A549 (cell line): ENCODE data around the gene ANKRD9. TPM values are rescaled to one million over a fixed set of nuclear protein-coding genes. Genes with fewer than 3 reads are reported as not detected.

Experiments
- ATAC-seq, 2 experiments: fragments of 200-7000 bp in 1 of 2; fragments of >200 bp in 1 of 2; cut with Nextera tagmentation in 1 of 2; cut with Tn5 transposase in 1 of 2; 3 replicates each; pipeline versions ENCODE4 v1.8.0 to v1.9.1; 2018 to 2020; ENCODE audit warnings: mild to moderate bottlenecking in 1 of 2, moderate library complexity in 1 of 2
- CTCF ChIA-PET: fragments of 300-600 bp; sonication (Branson Sonifier 250); formaldehyde crosslinking; extraction: SDS; loops from one replicate; lab custom pipeline; 2021; ENCODE audit warnings: antibody characterized with exemption, inconsistent platforms; lab: Yijun Ruan, JAX
- POLR2A ChIA-PET: fragments of 350-600 bp; formaldehyde crosslinking; extraction: SDS; loops from one replicate; lab custom pipeline; 2021; ENCODE audit warnings: antibody characterized with exemption, inconsistent platforms; lab: Yijun Ruan, JAX
- DNase-seq, 2 experiments: peaks; one replicate each; pipeline versions ENCODE4 v3.0.0 to v3.0.0-alpha.2; 2011 to 2016; ENCODE audit warnings: low read depth in 1 of 2, low spot score in 1 of 2
- FAIRE-seq: peaks from 2 replicates; lab custom pipeline; 2011; peaks lifted over from hg19 to GRCh38; lab: Jason Lieb, UNC
- H3K27ac ChIP-seq, 2 experiments: fragments of >200 bp; sonication (Bioruptor Twin); formaldehyde crosslinking; 3 replicates each; pipeline ENCODE4 v1.5.1; 2016 to 2017
- H3K4me1 ChIP-seq: fragments of >200 bp; sonication (Bioruptor Twin); formaldehyde crosslinking; 3 replicates; pipeline ENCODE4 v1.6.1; 2016
- H3K4me2 ChIP-seq: fragments of >200 bp; sonication (Bioruptor Twin); formaldehyde crosslinking; 3 replicates; pipeline ENCODE4 v1.6.1; 2016
- H3K4me3 ChIP-seq: fragments of >200 bp; sonication (Bioruptor Twin); formaldehyde crosslinking; 3 replicates; pipeline ENCODE4 v1.5.1; 2016
- H3K9me3 ChIP-seq: fragments of >200 bp; sonication (Bioruptor Twin); formaldehyde crosslinking; 3 replicates; pipeline ENCODE4 v1.6.1; 2016
- BHLHE40 ChIP-seq: IDR thresholded peaks from 2 replicates; pipeline ENCODE4 v1.6.1; 2012; ENCODE audit warnings: low read depth, low read length, inconsistent platforms
- CBX2 ChIP-seq: fragments of 200-600 bp; sonication (generic); IDR thresholded peaks from 2 replicates; pipeline ENCODE4 v1.6.1; 2016; ENCODE audit warnings: low read depth, mild to moderate bottlenecking, borderline replicate concordance
- CEBPB ChIP-seq, 2 experiments: fragments of >200 bp in 1 of 2; sonication (Bioruptor Twin) in 1 of 2; formaldehyde crosslinking in 1 of 2; IDR thresholded peaks; 2 replicates each; pipeline ENCODE4 v1.6.1; 2012 to 2016
- EHF ChIP-seq: fragments of 250-450 bp; sonication (Bioruptor Pico); IDR thresholded peaks from 2 replicates; pipeline ENCODE4 v1.5.0; 2020; ENCODE audit warnings: mild to moderate bottlenecking
- EHMT2 ChIP-seq: fragments of 200-600 bp; sonication (generic); IDR thresholded peaks from 2 replicates; pipeline ENCODE4 v1.6.1; 2016; ENCODE audit warnings: antibody characterized with exemption, low read depth, mild to moderate bottlenecking, moderate library complexity
- FOSB ChIP-seq: fragments of 250-450 bp; sonication (Bioruptor Pico); IDR thresholded peaks from 2 replicates; pipeline ENCODE4 v1.5.0; 2020; ENCODE audit warnings: mild to moderate bottlenecking, moderate library complexity
- FOSL2 ChIP-seq, 2 experiments: fragments of 450-650 bp in 1 of 2; fragments of >200 bp in 1 of 2; sonication (Bioruptor Twin) in 1 of 2; formaldehyde crosslinking; IDR thresholded peaks; 2 replicates each; pipeline versions ENCODE4 v1.5.0 to v1.6.1; 2016 to 2020; ENCODE audit warnings: mild to moderate bottlenecking in 1 of 2, moderate library complexity in 1 of 2
- HDAC2 ChIP-seq: fragments of 200-600 bp; sonication (generic); IDR thresholded peaks from 2 replicates; pipeline ENCODE4 v1.6.1; 2016
- HEYL ChIP-seq: fragments of 250-450 bp; sonication (Bioruptor Pico); IDR thresholded peaks from 2 replicates; pipeline ENCODE4 v1.8.0; 2021; ENCODE audit warnings: mild to moderate bottlenecking, moderate library complexity
- HOXA7 ChIP-seq: fragments of 250-450 bp; sonication (Bioruptor Pico); IDR thresholded peaks from 2 replicates; pipeline ENCODE4 v1.5.0; 2020; ENCODE audit warnings: mild to moderate bottlenecking, moderate library complexity
- HOXB13 ChIP-seq: fragments of 250-450 bp; sonication (Bioruptor Pico); IDR thresholded peaks from 2 replicates; pipeline ENCODE4 v1.5.0; 2020; ENCODE audit warnings: low read depth, mild to moderate bottlenecking, moderate library complexity
- JUN ChIP-seq, 2 experiments: fragments of >200 bp; sonication (Bioruptor Twin); formaldehyde crosslinking; IDR thresholded peaks; 2 replicates in 1 of 2; 3 replicates in 1 of 2; pipeline ENCODE4 v1.6.1; 2016 to 2017
- KDM1A ChIP-seq: fragments of 200-600 bp; sonication (generic); IDR thresholded peaks from 2 replicates; pipeline ENCODE4 v1.6.1; 2016; ENCODE audit warnings: low read depth, mild to moderate bottlenecking
- KDM5A ChIP-seq: fragments of 200-600 bp; sonication (generic); IDR thresholded peaks from 2 replicates; pipeline ENCODE4 v1.6.1; 2016; ENCODE audit warnings: antibody characterized with exemption, mild to moderate bottlenecking
- MAFK ChIP-seq: fragments of 450-650 bp; IDR thresholded peaks from 2 replicates; pipeline ENCODE4 v1.6.1; 2014; ENCODE audit not compliant: partially characterized antibody
- MYC ChIP-seq: IDR thresholded peaks from 2 replicates; pipeline ENCODE4 v1.6.1; 2012; ENCODE audit warnings: mild to moderate bottlenecking, inconsistent platforms, low read length, improper control_type of control experiment, borderline replicate concordance
- NR3C1 ChIP-seq: fragments of >200 bp; sonication (Bioruptor Twin); formaldehyde crosslinking; IDR thresholded peaks from 3 replicates; pipeline ENCODE4 v1.6.1; 2017
- PHF8 ChIP-seq: fragments of 200-600 bp; sonication (generic); IDR thresholded peaks from 2 replicates; pipeline ENCODE4 v1.6.1; 2016; ENCODE audit warnings: low read depth, mild to moderate bottlenecking, antibody characterized with exemption, moderate library complexity, borderline replicate concordance
- RAD21 ChIP-seq, 2 experiments: fragments of >200 bp in 1 of 2; sonication (Bioruptor Twin) in 1 of 2; formaldehyde crosslinking in 1 of 2; IDR thresholded peaks in 1 of 2; conservative IDR thresholded peaks in 1 of 2; 2 replicates in 1 of 2; 3 replicates in 1 of 2; pipeline ENCODE4 v1.6.1; 2012 to 2018; ENCODE audit warnings: inconsistent platforms in 1 of 2
- SMC3 ChIP-seq: fragments of >200 bp; sonication (Bioruptor Twin); formaldehyde crosslinking; IDR thresholded peaks from 3 replicates; pipeline ENCODE4 v1.6.1; 2018; ENCODE audit warnings: inconsistent platforms
- ZFP36 ChIP-seq: fragments of 450-650 bp; IDR thresholded peaks from 2 replicates; pipeline ENCODE4 v1.6.1; 2014; ENCODE audit warnings: borderline replicate concordance; ENCODE audit not compliant: partially characterized antibody
- ZNF302 ChIP-seq: fragments of 250-450 bp; sonication (Bioruptor Pico); IDR thresholded peaks from 2 replicates; pipeline ENCODE4 v1.9.0; 2021; ENCODE audit warnings: inconsistent platforms, mild to moderate bottlenecking, moderate library complexity
- ZSCAN20 ChIP-seq: fragments of 250-450 bp; sonication (Bioruptor Pico); IDR thresholded peaks from 2 replicates; pipeline ENCODE4 v1.8.0; 2022; ENCODE audit warnings: mild to moderate bottlenecking, moderate library complexity
- WGBS: methylation state at CpG from one replicate; pipeline ENCODE4 v1.1.6; 2017; ENCODE audit errors: missing lambda C conversion rate; 5-methylcytosine and 5-hydroxymethylcytosine counted together
- polyA plus RNA-seq, 4 experiments: library from polyadenylated mRNA; depleted of rRNA in 3 of 4; stranded (reverse); fragments of >200 nt; fragmentation: RNase III in 1 of 4; extraction: RNeasy Plus Mini Kit Qiagen cat#74134 plus additional on column Dnase treatment in 1 of 4; gene quantifications; 2 replicates in 3 of 4; 3 replicates in 1 of 4; pipeline ENCODE4 v1.2.3, GENCODE V29; 2011 to 2017
- TF ChIP-seq, protein P1 (sequence below): fragments of >200 bp; sonication (Bioruptor Twin); formaldehyde crosslinking; IDR thresholded peaks from 3 replicates; pipeline ENCODE4 v1.5.1; 2016
- TF ChIP-seq, protein P2 (sequence below): fragments of 200-600 bp; sonication (generic); IDR thresholded peaks from 2 replicates; pipeline ENCODE4 v1.6.1; 2016; ENCODE audit warnings: antibody characterized with exemption, mild to moderate bottlenecking, moderate library complexity

The ANKRD9 gene
- polyA plus RNA-seq, 2 of the 4 experiments (the other 2 are of a cell fraction): 6.3 to 11.8 TPM

GRCh38 chr14:102498678-102499265, 10.8 kb downstream of the ANKRD9 start:
- H3K4me1 ChIP-seq: no peaks in the 10 kb centered on the region
- 0 out of 6 replicates have a peak, but pooled peaks of 1 of the 2 experiments have one; percentile 6 for ATAC-seq
- TF ChIP-seq EHF (CRISPR knock-in tag) (no peak), ZFP36 (no peak), EHMT2 (no peak), HOXB13 (no peak), ZNF302 (CRISPR knock-in tag) (no peak), KDM1A (no peak), FOSL2 (IDR thresholded peaks at IDR 0.05) (no peak), FOSL2 (CRISPR knock-in tag; IDR thresholded peaks at IDR 0.05) (no peak), CBX2 (no peak), CEBPB (IDR thresholded peaks at IDR 0.05) (no peak), JUN (IDR thresholded peaks at IDR 0.05) (no peak), NR3C1 (no peak), SMC3 (no peak), ZSCAN20 (CRISPR knock-in tag) (no peak), RAD21 (conservative IDR thresholded peaks at IDR 0.05 in 1 of 2, IDR thresholded peaks at IDR 0.05 in 1 of 2) (no peak)
- TF ChIP-seq, all 56 proteins: peak for 0
- DNase-seq (no peak), FAIRE-seq (no peak)
- ChIA-PET CTCF (interaction anchor here (1.1 to 7.8 kb wide), 7 partner anchors 10 to 96 kb away, joined by 3 to 52 read pairs (median 6); no protein-coding TSS in a partner anchor), POLR2A (no interaction called here)
- 94% methylated on average over 21 of the region's 21 CpGs for WGBS
- Histone ChIP-seq H3K4me2 (no peak overlapping the region), H3K9me3 (no peaks in the 10 kb centered on the region), H3K27ac (no peak overlapping the region), H3K4me3 (no peak overlapping the region)

DNA sequence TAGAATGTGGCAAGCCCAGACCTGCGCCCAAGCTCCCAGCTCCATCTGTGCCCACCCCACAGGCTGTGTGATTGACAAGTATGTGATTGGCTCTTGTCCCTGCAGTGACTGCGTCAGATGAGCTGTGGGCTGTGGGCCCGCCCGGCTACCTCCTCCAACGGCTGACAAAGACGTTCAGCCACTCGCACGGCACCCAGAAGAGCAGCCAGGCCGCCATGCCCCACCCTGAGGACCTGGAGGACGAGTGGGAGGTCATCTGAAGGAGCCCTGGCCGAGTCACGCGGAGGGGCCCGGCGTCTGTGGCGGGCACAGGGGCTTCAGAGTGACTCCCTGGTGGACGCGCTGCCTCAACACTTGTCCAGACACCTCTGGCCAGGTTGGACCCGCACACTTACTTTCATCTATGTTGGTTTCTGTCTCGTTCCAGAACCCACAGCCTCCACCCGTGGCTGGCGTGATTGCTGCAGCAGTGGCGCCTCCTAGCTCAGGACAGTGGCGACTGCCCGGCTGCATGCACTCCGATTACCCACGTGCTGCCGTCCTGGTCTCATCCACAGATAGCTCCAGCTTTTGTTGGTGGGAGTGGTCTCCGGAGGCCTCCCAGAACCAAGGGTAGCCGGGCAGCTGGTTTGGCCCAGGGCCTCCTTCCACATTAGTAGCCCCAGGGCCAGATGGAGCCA, 11.4 kb downstream of the ANKRD9 start:
- Histone ChIP-seq H3K4me2 (no peak overlapping the region), H3K4me1 (no peaks in the 10 kb centered on the region), H3K27ac (no peak overlapping the region), H3K4me3 (no peak overlapping the region), H3K9me3 (no peaks in the 10 kb centered on the region)
- ATAC-seq (peak in 1 of 2 experiments; percentile 70; a peak in 3 of 6 replicates), DNase-seq (peak in 1 of 2 experiments; percentile 32), FAIRE-seq (no peak)
- CTCF ChIA-PET: interaction anchor here (1.1 to 7.8 kb wide), 4 partner anchors 13 to 96 kb away, joined by 3 to 52 read pairs (median 4); no protein-coding TSS in a partner anchor
- POLR2A ChIA-PET: no interaction called here
- TF ChIP-seq, protein P1, sequence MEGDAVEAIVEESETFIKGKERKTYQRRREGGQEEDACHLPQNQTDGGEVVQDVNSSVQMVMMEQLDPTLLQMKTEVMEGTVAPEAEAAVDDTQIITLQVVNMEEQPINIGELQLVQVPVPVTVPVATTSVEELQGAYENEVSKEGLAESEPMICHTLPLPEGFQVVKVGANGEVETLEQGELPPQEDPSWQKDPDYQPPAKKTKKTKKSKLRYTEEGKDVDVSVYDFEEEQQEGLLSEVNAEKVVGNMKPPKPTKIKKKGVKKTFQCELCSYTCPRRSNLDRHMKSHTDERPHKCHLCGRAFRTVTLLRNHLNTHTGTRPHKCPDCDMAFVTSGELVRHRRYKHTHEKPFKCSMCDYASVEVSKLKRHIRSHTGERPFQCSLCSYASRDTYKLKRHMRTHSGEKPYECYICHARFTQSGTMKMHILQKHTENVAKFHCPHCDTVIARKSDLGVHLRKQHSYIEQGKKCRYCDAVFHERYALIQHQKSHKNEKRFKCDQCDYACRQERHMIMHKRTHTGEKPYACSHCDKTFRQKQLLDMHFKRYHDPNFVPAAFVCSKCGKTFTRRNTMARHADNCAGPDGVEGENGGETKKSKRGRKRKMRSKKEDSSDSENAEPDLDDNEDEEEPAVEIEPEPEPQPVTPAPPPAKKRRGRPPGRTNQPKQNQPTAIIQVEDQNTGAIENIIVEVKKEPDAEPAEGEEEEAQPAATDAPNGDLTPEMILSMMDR: peak; percentile 21; the same call in 1 of the 3 replicates
- peak; percentile 19 to 54; a peak in 2 of 5 replicates for TF ChIP-seq RAD21 (conservative IDR thresholded peaks at IDR 0.05 in 1 of 2, IDR thresholded peaks at IDR 0.05 in 1 of 2)
- TF ChIP-seq BHLHE40: no peak
- 87% methylated on average over 30 of the region's 30 CpGs for WGBS

- ATAC-seq (no peak), FAIRE-seq (no peak), DNase-seq (no peak)
- no peak overlapping the region for H3K27ac ChIP-seq
- H3K4me2 ChIP-seq: no peak overlapping the region
- no peak overlapping the region for H3K4me3 ChIP-seq
- H3K9me3 ChIP-seq: no peaks in the 10 kb centered on the region
- no peaks in the 10 kb centered on the region for H3K4me1 ChIP-seq
- whole genome bisulfite sequencing: 91% methylated on average over 24 of the region's 42 CpGs
- ChIA-PET POLR2A (no interaction called here), CTCF (interaction anchor here (1.3 to 7.8 kb wide), 3 partner anchors 14 to 97 kb away, joined by 3 to 52 read pairs (median 6); no protein-coding TSS in a partner anchor)
- no peak for TF ChIP-seq HOXB13
- no peak for TF ChIP-seq PHF8
- TF ChIP-seq RAD21 (conservative IDR thresholded peaks at IDR 0.05 in 1 of 2, IDR thresholded peaks at IDR 0.05 in 1 of 2): no peak
- TF ChIP-seq NR3C1: no peak
- TF ChIP-seq, protein P2, sequence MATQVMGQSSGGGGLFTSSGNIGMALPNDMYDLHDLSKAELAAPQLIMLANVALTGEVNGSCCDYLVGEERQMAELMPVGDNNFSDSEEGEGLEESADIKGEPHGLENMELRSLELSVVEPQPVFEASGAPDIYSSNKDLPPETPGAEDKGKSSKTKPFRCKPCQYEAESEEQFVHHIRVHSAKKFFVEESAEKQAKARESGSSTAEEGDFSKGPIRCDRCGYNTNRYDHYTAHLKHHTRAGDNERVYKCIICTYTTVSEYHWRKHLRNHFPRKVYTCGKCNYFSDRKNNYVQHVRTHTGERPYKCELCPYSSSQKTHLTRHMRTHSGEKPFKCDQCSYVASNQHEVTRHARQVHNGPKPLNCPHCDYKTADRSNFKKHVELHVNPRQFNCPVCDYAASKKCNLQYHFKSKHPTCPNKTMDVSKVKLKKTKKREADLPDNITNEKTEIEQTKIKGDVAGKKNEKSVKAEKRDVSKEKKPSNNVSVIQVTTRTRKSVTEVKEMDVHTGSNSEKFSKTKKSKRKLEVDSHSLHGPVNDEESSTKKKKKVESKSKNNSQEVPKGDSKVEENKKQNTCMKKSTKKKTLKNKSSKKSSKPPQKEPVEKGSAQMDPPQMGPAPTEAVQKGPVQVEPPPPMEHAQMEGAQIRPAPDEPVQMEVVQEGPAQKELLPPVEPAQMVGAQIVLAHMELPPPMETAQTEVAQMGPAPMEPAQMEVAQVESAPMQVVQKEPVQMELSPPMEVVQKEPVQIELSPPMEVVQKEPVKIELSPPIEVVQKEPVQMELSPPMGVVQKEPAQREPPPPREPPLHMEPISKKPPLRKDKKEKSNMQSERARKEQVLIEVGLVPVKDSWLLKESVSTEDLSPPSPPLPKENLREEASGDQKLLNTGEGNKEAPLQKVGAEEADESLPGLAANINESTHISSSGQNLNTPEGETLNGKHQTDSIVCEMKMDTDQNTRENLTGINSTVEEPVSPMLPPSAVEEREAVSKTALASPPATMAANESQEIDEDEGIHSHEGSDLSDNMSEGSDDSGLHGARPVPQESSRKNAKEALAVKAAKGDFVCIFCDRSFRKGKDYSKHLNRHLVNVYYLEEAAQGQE: no peak
- no peak for TF ChIP-seq HOXA7 (CRISPR knock-in tag)
- TF ChIP-seq ZSCAN20 (CRISPR knock-in tag): no peak
- no peak for TF ChIP-seq JUN (IDR thresholded peaks at IDR 0.05)
- TF ChIP-seq MAFK: no peak
- no peak for TF ChIP-seq MYC
- no peak for TF ChIP-seq SMC3
- no peak for TF ChIP-seq HDAC2
- no peak for TF ChIP-seq FOSB (CRISPR knock-in tag)
- TF ChIP-seq BHLHE40: no peak
- TF ChIP-seq CBX2: no peak
- TF ChIP-seq HEYL (CRISPR knock-in tag): no peak
- TF ChIP-seq KDM5A: no peak
Measured at GRCh38 chr14:102496958-102497744, 12.4 kb downstream of the ANKRD9 start.
